Measurements from ENCODE around the gene TCF3.

TCF3 gene

DNA sequence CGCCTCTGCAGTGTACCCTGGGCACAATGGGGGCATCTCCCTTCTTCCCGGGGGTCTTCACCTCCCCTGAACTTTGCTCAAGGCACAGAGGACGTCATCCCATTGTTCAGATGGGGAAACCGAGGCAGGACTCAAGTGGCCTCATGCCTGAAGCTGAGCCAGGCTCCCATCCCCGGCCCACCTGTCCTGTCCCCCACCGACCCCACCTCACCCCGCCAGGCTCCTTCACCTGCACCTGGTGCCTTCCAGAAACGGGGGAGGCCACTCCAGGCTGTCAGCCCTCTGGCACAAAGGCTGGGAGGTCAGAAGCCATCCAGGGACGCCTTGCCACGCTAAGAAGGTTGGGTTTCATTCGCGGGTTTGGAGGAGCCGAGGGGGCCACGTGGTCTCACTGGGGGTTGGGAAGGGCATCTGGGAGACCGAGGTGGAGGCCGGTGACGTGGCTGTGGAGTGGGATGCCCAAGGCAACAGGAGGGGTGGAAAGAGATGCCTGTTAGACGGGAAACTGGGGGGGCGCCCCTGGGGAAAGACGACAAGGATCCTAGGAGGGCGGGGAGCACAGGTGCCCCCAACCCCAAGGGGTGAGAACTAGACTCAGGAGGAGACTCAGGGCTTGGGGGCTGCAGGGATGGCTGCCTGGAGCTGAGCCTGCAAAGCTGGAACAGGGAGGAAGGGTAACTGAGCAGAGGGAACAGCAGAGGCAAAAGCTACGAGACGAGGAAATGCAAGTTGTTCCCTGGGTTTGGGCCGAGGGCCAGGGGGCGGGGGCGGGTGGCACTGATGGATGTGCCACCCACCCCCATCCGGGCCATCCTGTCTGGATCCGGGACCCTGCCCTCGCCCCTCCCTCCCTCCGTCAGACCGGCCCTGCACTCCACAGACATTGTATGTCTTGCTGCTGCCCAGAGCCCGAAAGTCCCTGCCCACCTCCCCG is 6.0 kb upstream of the TCF3 start:
- H3K27me3 ChIP-seq = peaks cover 0 to 7% (median 0%) of the 10 kb centered on the region in 11 experiments; a peak in 1 of 22 replicates
- H3K4me3 ChIP-seq = no peak overlapping the region; a peak in 1 of 20 replicates
- no peak overlapping the region for H3K27ac ChIP-seq
- H4K20me1 ChIP-seq = no peaks in the 10 kb centered on the region
- H3K4me2 ChIP-seq = peak overlapping the region; percentile 33 to 95 (median 83); a peak in 21 of 22 replicates
- no peak for TF ChIP-seq Cebpa-rat (IDR thresholded peaks at IDR 0.05)
- peaks cover 0 to 6% (median 0%) of the 10 kb centered on the region in 11 experiments; a peak in 1 of 22 replicates for H3K9me3 ChIP-seq (replicated peaks in 1 of 11)
- H3K9ac ChIP-seq = peak overlapping the region in 2 of 11 experiments; percentile 9 to 23; a peak in 1 of 22 replicates
- H3K4me1 ChIP-seq = peaks cover 59 to 100% (median 98%) of the 10 kb centered on the region in 10 experiments
- no peaks in the 10 kb centered on the region for H3K36me3 ChIP-seq

DNA sequence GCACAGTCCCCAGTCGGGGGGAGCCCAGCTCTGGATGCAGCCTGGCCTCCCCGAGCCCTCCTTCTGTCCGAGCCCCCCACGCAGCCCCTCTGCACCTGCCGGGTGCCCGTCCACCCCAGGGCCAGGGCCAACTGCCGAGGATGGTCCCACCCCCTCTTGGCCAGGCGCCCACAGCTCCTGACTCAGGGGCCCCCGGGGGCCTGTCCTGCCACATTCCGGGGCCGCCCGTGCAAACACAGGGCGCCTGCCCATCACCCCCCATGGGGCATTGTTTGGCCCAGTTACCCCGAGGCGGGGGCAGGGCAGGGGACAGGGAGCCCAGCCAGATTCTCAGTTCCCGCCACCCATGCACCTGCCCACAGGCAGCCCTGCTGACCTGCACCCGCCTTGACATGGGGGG is 5.3 kb upstream of the TCF3 start:
- Histone ChIP-seq H3K9ac (peak overlapping the region in 1 of 11 experiments; percentile 4; a peak in 1 of 22 replicates), H3K36me3 (no peaks in the 10 kb centered on the region), H3K27me3 (peaks cover 0 to 7% (median 0%) of the 10 kb centered on the region in 11 experiments; a peak in 1 of 22 replicates), H3K4me1 (peaks cover 58 to 96% (median 94%) of the 10 kb centered on the region in 10 experiments), H3K27ac (no peak overlapping the region), H3K4me3 (no peak overlapping the region; a peak in 1 of 20 replicates), H3K9me3 (replicated peaks in 1 of 11) (peaks cover 0 to 6% (median 0%) of the 10 kb centered on the region in 11 experiments; a peak in 1 of 22 replicates), H4K20me1 (no peaks in the 10 kb centered on the region), H3K4me2 (peak overlapping the region; percentile 33 to 95 (median 83); a peak in 21 of 22 replicates)
- no peak for TF ChIP-seq Cebpa-rat (IDR thresholded peaks at IDR 0.05)

DNA sequence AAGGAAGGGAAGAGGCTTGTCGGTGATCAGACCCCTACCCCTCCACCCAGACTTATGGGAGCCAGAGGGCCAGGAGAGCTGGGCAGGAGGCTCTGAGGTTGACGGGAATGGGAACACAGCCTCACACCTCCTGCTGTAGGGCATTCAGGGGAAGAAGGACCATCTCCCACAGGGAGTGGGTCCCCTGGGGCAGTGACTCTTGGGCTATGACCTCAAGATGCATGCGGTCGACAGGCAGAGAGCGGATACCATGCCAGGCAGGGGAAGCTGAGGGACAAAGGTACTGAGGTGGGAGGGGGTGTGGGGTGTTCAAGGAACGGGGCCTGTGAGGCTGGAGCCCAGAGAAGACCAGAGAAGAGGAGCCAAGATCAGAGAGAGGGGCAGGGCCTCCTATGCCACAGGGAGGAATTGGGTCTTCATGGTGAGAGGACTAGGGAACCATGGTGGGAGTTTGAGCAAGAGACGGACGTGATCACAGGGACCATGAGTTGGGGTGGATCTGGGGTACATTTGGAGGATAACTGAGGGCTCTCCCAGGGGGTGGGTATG is 4.6 kb upstream of the TCF3 start:
- no peak for TF ChIP-seq Cebpa-rat (IDR thresholded peaks at IDR 0.05)
- Histone ChIP-seq H3K27ac (peak overlapping the region in 1 of 11 experiments; percentile 12; a peak in 2 of 22 replicates), H3K4me3 (no peak overlapping the region), H3K9ac (peak overlapping the region in 1 of 11 experiments; percentile 3; a peak in 1 of 22 replicates), H3K36me3 (no peaks in the 10 kb centered on the region), H3K9me3 (replicated peaks in 1 of 11) (peaks cover 0 to 6% (median 0%) of the 10 kb centered on the region in 11 experiments; a peak in 1 of 22 replicates), H3K27me3 (peaks cover 0 to 7% (median 0%) of the 10 kb centered on the region in 11 experiments; a peak in 1 of 22 replicates), H4K20me1 (no peaks in the 10 kb centered on the region), H3K4me2 (peak overlapping the region; percentile 26 to 95 (median 83); a peak in 21 of 22 replicates), H3K4me1 (peaks cover 54 to 90% (median 87%) of the 10 kb centered on the region in 10 experiments)

DNA sequence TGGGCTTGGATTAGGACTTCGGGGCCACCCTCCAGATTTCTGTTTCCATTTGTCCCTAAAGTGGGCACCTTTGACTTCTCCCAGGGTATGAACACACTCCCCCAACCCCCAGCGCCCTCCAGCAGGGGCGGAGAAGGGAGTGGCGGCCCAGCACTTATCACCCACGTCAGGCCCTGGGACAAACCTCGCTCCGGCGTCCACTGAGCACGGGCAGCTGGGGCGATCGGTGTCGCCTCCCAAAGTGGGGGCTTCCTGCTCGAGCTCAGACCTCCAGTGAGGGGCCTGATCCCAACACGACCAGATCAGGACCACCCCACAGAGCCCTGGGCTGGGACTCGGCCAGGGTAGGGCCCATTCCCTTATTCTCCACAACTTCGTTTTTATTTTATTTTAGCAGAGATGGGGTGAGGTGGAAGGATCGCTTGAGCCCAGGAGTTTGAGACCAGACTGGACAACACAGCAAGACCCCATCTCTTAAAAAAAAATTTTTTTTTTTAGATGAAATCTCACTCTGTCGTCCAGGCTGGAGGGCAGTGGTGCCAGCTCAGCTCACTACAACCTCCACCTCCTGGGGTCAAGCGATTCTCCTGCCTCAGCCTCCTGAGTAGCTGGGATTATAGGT is 3.7 kb upstream of the TCF3 start:
- Histone ChIP-seq H3K4me3 (0 out of 20 replicates have a peak overlapping the region, but pooled peaks of 1 of the 10 experiments have one; percentile 31), H3K27me3 (peaks cover 0 to 7% (median 0%) of the 10 kb centered on the region in 11 experiments; a peak in 1 of 22 replicates), H3K36me3 (no peaks in the 10 kb centered on the region), H4K20me1 (peaks cover 0 to 5% (median under 1%) of the 10 kb centered on the region in 11 experiments; a peak in 6 of 22 replicates), H3K4me2 (peak overlapping the region; percentile 67 to 95 (median 84)), H3K4me1 (peaks cover 47 to 80% (median 77%) of the 10 kb centered on the region in 10 experiments), H3K9me3 (replicated peaks in 1 of 11) (no peaks in the 10 kb centered on the region), H3K27ac (peak overlapping the region in 8 of 11 experiments; percentile 4 to 57 (median 41); a peak in 11 of 22 replicates), H3K9ac (peak overlapping the region in 9 of 11 experiments; percentile 32 to 61 (median 42); a peak in 12 of 22 replicates)
- no peak for TF ChIP-seq Cebpa-rat (IDR thresholded peaks at IDR 0.05)

DNA sequence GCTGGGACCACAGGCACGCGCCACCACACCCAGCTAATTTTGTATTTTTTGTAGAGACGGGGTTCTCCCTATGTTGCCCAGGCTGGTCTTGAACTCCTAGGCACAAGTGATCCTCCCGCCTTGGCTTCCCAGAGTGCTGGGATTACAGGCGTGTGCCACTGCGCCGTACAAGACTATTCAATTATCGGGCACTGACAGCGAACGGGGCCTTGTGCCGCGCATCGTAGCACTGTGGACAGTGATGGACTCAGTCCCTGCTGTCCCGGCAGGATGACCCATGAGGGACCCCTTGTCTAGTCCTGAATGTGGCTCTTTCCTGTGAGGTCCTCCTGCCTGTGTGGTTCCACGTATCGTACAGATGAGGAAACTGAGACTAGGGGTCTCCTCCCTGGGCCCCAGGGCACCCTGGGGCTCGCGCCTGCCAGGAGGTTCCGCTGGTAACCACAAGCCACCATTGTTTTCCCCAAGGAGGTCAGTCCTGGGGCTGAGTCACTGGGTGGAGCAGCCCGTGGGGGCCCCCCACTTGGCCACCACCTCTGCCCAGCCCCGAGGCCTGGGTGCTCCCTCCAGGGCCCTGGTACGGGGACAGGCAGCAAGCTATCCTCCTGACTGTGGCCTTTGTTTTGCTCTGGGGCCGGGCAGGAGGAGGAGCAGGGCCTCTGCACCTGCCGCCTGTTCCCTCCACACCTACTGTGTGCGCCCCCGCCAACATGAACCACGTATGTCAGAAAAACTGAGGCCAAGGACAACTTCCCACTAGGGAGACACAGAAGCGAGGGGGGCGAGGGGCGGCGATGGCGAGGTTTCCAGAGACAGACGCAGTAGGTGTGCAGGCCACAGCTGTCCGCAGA is 2.9 kb upstream of the TCF3 start:
- Histone ChIP-seq H3K27ac (peak overlapping the region in 10 of 11 experiments; percentile 4 to 57 (median 40); a peak in 14 of 22 replicates), H3K36me3 (peaks cover 0 to under 1% (median 0%) of the 10 kb centered on the region in 11 experiments; a peak in 1 of 22 replicates), H3K9ac (peak overlapping the region in 10 of 11 experiments; percentile 32 to 61 (median 45); a peak in 15 of 22 replicates), H3K9me3 (replicated peaks in 1 of 11) (no peaks in the 10 kb centered on the region), H3K27me3 (peaks cover 0 to 7% (median 0%) of the 10 kb centered on the region in 11 experiments; a peak in 1 of 22 replicates), H3K4me3 (peak overlapping the region in 1 of 10 experiments; percentile 31; a peak in 1 of 20 replicates), H3K4me1 (peaks cover 48 to 80% (median 74%) of the 10 kb centered on the region in 10 experiments), H4K20me1 (peaks cover 2 to 13% (median 7%) of the 10 kb centered on the region in 11 experiments; a peak in 15 of 22 replicates), H3K4me2 (peak overlapping the region; percentile 67 to 95 (median 84))
- no peak for TF ChIP-seq Cebpa-rat (IDR thresholded peaks at IDR 0.05)

DNA sequence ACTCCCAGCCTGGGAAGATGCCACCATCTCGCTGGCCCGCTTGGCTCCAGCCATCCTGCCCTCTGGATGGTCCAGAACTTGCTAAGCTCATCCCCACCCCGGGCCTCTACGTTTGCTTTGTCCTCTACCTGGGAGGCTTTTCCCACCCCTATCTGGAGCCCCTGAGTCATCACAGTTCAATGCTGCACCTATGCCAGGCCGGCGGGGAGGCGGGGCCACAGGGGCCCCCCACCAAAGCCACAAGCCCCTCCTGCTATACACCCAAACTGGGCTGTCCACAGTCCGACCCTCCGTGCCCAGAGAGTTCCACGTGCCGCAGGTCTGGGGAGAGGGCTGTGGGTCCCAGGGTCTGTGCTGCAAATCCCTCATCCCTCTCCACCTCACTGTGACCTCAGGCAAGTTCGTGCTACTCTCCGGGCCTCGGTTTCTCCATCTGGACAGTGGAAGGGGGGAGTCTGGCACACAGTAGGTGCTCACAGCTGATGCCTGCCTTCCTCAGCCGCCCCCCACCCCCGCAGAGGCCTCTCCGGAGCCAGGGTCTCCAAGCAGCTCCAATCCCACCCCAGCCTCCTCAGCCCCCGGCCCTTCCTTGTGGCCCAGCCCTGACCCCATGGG is 1.9 kb upstream of the TCF3 start:
- Histone ChIP-seq H3K9ac (peak overlapping the region in 3 of 11 experiments; percentile 98 to 99 (median 98); a peak in 5 of 22 replicates), H3K9me3 (replicated peaks in 1 of 11) (no peaks in the 10 kb centered on the region), H3K36me3 (peaks cover 0 to 11% (median 6%) of the 10 kb centered on the region in 11 experiments; a peak in 13 of 22 replicates), H4K20me1 (peaks cover 5 to 23% (median 17%) of the 10 kb centered on the region in 11 experiments; a peak in 16 of 22 replicates), H3K27ac (0 out of 22 replicates have a peak overlapping the region, but pooled peaks of 1 of the 11 experiments have one; percentile 10), H3K27me3 (peaks cover 0 to 7% (median 0%) of the 10 kb centered on the region in 11 experiments; a peak in 1 of 22 replicates), H3K4me3 (no peak overlapping the region), H3K4me1 (peaks cover 59 to 80% (median 73%) of the 10 kb centered on the region in 10 experiments), H3K4me2 (peak overlapping the region; percentile 67 to 95 (median 84))
- TF ChIP-seq Cebpa-rat (IDR thresholded peaks at IDR 0.05) = no peak

DNA sequence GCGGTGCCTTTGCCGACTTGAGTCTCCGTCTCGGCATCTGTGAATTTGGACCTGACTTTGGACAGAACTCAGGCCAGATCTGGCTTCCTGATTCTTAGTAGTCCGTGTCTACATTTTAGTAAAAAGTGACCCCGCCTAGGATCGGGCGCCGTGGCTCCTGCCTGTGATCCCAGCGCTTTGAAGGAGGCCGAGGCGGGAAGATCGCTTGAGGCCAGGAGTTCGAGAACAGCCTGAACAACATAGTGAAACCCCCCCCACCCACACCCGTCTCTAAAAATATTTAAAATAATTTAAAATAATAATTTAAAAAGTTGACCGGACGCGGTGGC is 849 bp upstream of the TCF3 start:
- Histone ChIP-seq H3K27ac (peak overlapping the region; percentile 93 to 100 (median 99)), H3K4me2 (peak overlapping the region; percentile 67 to 95 (median 84))
- no peak for TF ChIP-seq Cebpa-rat (IDR thresholded peaks at IDR 0.05)

More for the DNA sequence above, 849 bp upstream of the TCF3 start:
- H3K36me3 ChIP-seq = peaks cover 0 to 22% (median 7%) of the 10 kb centered on the region in 11 experiments; a peak in 13 of 22 replicates
- no peaks in the 10 kb centered on the region for H3K9me3 ChIP-seq (replicated peaks in 1 of 11)
- H4K20me1 ChIP-seq = peaks cover 5 to 34% (median 27%) of the 10 kb centered on the region in 11 experiments; a peak in 19 of 22 replicates
- peaks cover 65 to 80% (median 73%) of the 10 kb centered on the region in 10 experiments for H3K4me1 ChIP-seq
- H3K9ac ChIP-seq = peak overlapping the region; percentile 90 to 99 (median 98)
- peak overlapping the region; percentile 73 to 91 (median 86) for H3K4me3 ChIP-seq
- H3K27me3 ChIP-seq = peaks cover 0 to 7% (median 0%) of the 10 kb centered on the region in 11 experiments; a peak in 1 of 22 replicates
